Kasumi-1 (cell line): ENCODE measurements around the gene ZNF236.
A peak's percentile ranks its signal among the peaks of the same experiment; 100 is the strongest.

Experiments used
- DNase-seq, 2 experiments: peaks; one replicate each; lab custom pipeline; 2025; lab: John Stamatoyannopoulos, UW

The ZNF236 gene

DNA sequence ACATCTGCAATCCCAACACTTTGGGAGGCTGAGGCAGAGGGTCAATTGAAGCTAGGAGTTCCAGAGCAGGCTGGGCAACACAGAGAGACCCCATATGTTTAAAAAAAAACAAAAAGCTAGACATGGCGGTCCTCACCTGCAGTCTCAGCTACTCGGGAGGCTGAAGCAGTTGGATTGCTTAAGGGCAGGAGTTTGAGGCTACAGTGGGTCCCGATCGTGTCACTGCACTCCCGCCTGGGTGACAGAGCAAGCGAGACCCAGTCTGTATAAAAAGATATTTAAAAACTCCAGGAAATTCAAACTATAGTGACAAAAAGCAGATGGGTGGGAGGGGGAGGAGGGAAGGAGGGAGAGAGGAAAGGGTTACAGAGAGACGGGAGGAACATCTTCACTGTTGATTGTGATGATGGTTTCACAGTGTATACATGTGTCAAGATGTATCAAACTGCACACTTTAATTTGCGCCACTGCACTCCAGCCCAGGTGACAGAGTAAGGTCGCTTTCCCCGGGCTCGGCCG lies 942 bp upstream of the ZNF236 start:
- peak in 1 of 2 experiments; percentile 32 for DNase-seq

GRCh38 chr18:76821875-76822505 lies 367 bp upstream of the ZNF236 start:
- DNase-seq, result peak in 1 of 2 experiments; percentile 46

- no peak for DNase-seq
These were observed 793 bp downstream of the ZNF236 start for GRCh38 chr18:76823161-76823538.

DNA sequence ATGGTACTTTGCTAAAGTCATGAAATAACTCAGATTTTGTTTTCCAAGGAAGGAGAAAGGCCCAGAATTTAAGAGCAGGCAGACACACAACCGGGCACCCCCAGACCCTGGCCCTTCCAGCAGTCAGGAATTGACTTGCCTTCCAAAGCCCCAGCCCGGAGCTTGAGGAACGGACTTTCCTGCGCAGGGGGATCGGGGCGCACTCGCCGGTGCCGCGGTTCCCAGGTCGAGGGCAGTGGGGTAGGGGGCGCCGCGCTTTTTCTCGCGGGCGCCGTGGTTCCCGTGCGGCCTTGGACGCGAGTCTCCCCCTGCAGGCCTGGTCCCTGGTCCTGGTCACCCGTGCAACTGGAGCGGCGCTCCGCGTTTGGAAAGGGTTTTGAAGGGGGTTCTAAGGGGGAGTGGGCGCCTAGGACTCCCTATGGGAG lies 1.2 kb downstream of the ZNF236 start:
- peak in 1 of 2 experiments; percentile 33 for DNase-seq

- no peak for DNase-seq
These were observed 1.9 kb downstream of the ZNF236 start for GRCh38 chr18:76824145-76824676.

- peak in 1 of 2 experiments; percentile 12 for DNase-seq
These were observed 2.4 kb downstream of the ZNF236 start for GRCh38 chr18:76824754-76825153.

DNA sequence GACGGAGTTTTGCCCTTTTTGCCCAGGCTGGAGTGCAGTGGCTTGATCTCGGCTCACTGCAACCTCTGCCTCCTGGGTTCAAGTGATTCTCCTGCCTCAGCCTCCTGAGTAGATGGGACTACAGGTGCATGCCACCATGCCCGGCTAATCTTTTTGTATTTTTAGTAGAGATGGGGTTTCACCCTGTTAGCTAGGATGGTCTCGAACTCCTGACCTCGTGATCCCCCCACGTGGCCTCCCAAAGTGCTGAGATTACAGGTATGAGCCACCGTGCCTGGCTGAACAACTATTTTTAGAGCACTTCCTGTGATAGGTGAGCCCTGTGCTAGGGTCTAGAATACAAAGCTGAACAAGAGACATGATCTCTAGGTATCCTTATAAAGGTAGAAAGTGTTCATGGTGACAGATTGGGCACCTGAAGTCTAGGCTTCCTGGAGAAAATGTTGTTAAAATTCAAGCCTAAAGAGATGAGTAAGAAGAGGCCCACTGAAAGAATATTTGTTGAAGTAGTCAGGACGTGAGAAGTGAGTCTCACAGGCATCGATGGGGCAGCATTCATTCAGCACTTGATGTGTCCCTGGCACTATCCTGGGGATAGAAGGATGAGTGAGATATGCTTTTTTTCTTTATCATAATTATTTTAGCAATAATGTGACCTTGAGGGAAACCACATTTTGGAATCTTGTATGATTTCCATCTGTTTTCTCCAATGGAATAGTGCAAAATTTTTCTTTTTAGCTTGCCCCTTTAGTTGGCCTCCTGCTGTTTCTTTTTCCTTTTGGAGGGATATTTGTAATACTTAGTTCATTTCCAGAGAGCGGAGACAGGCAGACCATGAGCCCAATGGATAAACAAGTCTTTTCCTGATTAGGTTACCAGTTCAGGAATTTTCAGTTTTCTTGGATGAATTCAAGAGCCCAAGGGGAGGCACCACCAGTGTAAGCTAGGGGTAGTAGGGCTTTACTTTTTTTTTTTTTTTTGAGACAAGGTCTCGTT lies 5.1 kb downstream of the ZNF236 start:
- DNase-seq, result no peak

DNA sequence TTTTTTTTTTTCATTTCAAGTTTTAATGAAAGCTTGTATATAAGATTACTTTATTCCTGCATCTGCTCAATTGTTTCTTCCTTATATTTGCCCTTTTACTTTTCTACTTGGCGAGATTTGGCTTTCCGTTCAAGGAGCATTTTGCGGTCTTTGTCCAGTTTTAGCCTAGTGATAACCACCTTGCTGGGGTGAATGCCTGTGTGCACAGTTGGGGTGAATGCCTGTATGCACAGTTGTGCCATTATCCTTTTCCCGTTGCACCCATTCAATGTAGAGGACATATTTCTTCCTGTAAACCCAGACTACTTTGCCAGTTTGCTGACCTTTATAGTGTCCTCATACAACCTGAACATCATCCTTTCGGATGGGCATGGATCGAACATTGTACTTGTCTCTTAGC lies 12.0 kb downstream of the ZNF236 start:
- DNase-seq, result no peak

- no peak for DNase-seq
These were observed 13.0 kb downstream of the ZNF236 start for GRCh38 chr18:76835380-76835779.

DNA sequence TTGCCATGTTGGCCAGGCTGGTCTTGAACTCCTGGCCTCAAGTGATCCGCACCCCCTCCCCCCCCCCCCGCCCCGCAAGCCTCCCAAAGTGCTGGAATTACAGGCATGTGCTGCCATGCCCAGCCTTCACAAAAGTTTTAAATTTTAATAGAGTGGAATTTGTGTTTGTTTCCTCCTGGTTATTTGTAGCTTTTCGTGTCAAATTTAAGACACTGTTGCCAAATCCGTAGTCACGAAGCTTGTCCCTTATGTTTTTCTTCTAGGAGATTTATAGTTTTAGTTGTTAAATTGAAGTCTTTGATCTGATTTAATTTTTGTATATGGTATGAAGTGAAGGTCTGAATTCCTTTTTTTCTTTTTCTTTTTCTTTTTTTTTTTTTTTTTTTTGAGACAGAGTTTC lies 14.7 kb downstream of the ZNF236 start:
- DNase-seq, result no peak

GRCh38 chr18:76838182-76838581 lies 15.8 kb downstream of the ZNF236 start:
- DNase-seq, result no peak

GRCh38 chr18:76839086-76839794 lies 16.9 kb downstream of the ZNF236 start:
- DNase-seq, result no peak

- DNase-seq, result no peak
These were observed 20.6 kb downstream of the ZNF236 start for GRCh38 chr18:76842837-76843530.

GRCh38 chr18:76844144-76844543 lies 21.8 kb downstream of the ZNF236 start:
- DNase-seq, result no peak

DNA sequence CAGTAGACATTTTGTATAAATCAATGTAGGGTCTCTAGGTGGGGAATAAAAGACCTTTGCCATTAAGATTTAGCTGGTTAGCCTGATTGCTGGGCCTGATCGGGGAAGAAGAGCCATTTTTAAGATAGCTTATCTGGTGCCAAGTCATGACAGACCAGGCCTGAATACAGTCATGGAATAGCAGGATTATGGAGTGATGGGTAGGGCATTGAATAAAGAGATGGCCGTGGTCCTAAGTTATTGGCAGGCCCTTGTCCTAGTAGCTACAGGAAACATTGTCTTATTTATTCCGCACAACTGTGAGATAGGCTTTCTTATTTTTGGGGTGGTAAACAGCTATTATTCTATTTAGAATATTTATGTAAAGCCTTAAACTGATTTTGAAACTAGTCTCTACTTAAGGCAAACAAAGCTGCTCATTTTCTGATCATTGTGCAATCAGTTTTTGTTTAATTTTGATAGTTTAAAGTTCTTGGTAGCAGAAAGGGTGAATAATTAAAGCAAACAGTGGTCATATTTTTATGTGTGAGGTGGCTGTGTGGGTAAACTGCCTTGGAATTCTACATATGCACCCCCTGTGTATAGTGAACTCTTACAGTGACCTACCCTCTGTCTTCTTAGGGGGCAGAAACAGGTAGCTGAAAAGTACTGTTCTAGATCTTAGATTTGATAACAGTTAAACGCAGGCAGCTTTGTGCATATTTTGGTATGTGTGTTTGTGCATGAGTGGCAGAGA lies 22.6 kb downstream of the ZNF236 start:
- no peak for DNase-seq

- DNase-seq, result no peak
These were observed 23.9 kb downstream of the ZNF236 start for GRCh38 chr18:76846217-76846616.

GRCh38 chr18:76847916-76848315 lies 25.6 kb downstream of the ZNF236 start:
- DNase-seq, result peak; percentile 24 to 42

- no peak for DNase-seq
These were observed 27.8 kb downstream of the ZNF236 start for GRCh38 chr18:76850112-76850511.

GRCh38 chr18:76855594-76855993 lies 33.2 kb downstream of the ZNF236 start:
- DNase-seq, result no peak

DNA sequence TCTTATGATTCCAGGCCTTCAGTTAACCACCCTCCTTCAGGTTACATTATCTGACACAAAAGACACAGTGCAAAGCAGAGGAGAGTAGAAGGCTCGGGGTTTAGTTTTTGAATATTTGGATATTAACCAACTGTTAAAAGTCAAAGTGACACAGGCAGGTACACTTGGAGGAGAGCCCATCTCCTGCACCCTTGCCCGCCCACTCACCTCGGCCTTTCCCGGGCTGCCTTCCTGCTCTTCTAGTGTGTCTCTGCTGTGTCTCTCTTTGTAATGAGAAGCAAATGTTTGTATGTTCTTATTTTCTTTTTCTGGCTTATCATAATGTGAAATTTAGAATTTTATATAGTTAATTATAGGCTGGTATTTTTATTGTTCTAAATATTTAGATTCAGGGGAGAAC lies 35.1 kb downstream of the ZNF236 start:
- no peak for DNase-seq
